AML-193 (cell line): ENCODE results near the gene EVX2.

Source experiments
- DNase-seq, 2 experiments: peaks; one replicate each; lab custom pipeline; 2025; lab: John Stamatoyannopoulos, UW

The EVX2 gene

DNA sequence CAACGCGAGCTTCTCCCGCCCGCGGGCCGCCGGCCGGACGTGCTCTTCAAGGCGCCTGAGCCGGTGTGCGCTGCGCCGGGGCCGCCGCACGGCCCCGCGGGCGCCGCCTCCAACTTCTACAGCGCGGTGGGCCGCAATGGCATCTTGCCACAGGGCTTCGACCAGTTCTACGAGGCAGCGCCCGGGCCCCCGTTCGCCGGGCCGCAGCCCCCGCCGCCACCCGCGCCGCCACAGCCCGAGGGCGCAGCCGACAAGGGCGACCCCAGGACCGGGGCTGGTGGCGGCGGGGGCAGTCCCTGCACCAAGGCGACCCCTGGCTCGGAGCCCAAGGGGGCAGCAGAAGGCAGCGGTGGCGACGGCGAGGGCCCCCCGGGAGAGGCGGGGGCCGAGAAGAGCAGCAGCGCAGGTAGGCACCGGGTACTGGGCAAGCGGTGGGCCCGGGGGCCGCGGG, 24.0 kb upstream of the EVX2 start:
- no peak for DNase-seq

DNA sequence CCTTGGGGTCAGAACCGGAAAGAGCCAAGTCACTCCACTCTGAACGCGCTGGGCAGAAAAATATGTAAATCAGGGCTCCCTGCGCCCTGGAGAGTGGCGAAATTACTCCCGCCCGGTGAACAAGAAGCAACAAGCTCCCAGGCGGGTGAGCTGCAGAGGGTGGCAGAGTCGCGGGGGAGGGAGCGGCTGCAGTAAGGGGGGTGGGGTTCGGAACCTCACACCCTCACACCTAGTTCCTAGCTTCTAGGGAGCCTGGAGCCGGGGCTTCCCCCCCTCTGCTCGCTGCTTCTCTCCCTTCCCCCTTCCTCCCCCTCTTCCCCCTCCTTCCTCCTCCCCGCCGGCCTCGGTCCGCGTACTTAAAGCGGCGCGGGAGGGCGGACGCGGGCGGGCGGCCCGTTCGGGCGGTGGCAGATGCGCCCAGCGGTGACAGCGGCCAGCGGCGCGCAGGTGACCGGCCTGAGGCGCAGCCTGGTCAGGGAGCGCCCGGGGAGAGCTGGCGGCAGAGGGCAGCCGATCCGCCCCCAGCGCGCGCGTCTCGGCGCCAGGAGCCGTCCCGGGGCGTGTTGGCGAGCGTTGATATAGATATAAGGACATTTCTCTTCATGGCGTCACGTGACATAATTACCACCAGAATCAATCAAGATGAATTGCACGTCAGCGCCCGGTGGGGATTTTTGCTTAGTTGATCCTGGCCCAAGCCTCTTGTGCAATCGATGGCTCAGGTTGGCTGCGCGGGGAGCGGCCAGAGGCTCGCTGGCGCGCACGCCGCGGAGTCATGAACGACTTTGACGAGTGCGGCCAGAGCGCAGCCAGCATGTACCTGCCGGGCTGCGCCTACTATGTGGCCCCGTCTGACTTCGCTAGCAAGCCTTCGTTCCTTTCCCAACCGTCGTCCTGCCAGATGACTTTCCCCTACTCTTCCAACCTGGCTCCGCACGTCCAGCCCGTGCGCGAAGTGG, 23.1 kb upstream of the EVX2 start, which contains the start of gene HOXD11:
Gene HOXD11, plus strand, starts transcription at position 700 of the 959 bp plus-strand sequence. Its CDS starts 76 bp downstream, at position 776.
- DNase-seq: no peak

DNA sequence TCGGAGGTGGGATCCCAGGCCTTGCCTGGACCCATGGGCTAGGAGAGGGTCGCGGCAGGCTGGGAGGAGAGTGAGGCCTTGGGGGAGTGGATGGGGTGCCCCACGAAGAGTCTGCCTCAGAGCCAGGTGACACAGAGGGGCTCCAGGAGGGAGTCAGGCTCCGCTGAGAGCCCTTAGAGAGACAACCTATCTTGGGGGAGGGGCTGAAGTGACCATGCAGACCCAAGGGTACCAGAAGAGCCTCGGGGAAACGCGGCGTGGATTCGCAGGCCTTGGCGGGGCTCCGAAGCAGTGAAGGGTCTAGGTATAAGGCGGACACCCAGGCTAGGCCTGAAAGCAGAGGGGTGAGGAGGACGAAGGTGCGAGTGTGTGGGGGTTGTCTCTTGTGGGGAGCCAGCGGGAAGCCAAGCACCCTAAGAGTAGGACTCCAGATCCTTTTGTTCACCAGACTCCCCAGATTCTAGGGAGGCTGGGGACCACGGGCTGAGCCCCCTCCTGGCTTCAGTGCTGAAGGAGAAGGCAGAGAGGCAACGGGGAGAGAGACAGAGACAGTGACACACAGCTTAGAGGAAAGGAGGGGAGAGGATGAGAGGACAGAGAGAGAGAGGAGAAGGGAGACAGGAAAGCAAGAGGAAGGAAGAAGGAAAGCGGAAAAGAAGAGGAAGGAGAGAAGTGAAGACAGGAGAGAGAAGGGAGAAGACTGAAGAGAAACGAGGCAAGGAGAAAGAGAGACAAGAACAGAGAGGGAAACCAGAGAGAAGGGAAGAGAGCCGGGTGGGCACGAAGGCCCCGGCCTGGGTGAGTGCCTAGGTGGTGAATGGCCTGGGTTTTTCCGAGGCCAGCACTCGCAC, 22.2 kb upstream of the EVX2 start:
- no peak for DNase-seq

DNA sequence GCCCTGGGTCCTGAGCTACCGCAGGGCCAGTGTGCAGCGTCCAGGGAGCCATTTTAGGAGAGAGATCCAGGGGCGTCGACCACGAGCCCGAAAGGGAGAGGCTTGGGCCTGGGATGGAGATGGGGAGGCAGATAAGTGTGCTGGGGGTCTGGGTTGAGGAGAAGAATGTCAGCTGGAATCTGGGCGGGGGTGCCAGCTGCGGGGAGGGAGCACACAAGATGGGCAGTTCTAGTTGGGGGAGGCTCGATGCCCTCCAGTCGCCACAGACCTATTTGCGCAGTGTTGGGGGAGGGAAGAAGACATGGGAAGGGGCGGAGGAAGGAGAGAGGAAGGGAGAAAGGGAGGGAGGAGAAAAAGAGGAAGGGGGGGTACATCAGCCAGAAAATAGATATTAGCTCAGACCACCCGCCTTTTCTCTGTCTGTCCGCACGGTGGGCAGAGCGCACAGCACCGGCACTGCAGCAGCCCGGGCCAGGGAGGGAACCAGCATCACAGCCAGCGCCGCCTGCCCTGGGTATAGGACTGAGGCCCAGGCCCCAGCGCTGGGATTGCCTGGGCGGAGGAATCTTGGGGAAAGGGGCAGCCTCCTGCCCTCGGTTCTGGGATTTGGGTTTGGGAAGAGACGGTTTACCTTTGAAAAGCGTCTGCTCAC, 21.4 kb upstream of the EVX2 start:
- DNase-seq: no peak

DNA sequence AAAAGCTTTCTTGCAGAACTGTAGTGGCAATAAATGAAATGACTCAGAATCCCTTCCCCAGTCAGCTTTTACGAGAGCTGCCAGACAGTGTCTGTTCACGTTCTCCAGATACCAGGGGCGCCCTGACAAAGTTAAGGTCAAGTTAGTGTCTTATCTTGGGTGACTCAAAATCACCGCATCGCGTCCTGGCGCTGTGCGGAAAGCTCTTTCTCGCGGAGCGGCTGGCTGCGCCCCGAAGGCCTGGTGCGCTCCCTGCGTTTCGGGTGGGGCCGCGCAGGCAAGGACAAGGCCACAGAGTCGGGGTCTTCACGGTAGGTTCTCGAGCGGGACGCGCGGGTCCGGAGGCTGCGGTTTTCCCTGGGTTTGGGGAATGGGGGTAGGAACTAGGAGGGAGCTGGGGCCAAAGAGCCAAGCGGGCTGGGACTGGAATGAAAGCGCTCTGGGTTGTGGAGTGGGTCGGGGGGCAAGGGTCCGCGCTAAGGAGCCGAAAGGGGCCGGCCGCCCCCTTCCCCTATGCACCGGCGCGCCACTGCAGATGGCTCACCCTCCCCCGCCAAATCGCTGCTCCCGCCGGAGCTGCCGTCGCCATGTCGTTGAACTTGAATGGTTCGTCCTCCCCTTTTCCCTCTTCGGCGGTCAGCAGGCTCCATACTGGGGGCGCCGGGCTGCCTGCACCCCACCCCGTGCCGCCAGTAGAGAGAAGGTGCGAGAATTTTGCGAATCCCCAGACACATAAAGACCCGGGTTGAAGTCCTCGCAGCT, 20.7 kb upstream of the EVX2 start:
- no peak for DNase-seq

DNA sequence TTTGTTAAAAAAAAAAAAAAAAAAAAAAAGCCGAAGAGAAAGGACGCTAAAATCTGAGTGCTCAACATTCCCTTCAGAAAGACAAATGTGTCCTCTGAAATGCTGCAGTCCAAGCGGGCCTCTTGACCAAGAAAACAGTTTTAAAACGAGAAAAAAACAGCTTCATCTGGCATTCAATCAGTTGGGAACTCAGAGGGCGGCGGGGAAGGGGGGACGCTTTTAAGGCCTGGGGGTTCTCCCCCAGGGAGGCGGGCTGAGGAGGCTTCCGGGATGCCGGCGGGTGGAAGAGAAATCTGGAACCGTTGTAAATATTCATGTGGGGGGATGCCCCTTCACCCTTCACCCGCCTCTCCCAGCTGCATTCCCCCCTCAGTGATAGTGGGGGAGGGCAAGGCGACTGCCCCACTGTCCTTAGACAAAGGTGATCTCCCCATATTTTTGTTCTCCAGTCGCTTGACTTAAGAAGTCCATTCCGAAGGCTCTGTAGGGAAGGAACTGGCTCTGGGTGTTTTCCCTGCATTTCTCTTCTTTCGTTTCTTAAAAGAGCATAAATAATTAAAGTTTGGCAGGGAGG, 20.1 kb upstream of the EVX2 start:
- no peak for DNase-seq

DNA sequence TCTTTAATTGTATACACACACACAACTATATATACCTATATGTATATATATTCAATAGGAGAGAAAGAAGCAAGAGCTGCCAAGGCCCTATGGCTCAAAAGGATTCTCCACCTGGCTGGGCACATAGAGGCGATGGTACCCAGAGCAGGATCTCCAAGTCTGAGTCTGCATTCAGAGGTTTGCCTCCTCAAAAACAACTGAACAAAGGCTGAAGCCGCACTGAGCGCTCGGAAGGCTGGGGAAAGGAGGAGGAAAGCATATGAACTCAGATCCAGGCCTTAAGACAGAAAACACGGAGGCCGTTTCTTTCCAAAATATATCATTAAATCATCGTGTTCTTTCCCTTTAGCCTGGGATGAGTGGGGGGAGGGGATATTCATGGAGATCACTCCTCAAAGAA, 19.4 kb upstream of the EVX2 start:
- DNase-seq: no peak

DNA sequence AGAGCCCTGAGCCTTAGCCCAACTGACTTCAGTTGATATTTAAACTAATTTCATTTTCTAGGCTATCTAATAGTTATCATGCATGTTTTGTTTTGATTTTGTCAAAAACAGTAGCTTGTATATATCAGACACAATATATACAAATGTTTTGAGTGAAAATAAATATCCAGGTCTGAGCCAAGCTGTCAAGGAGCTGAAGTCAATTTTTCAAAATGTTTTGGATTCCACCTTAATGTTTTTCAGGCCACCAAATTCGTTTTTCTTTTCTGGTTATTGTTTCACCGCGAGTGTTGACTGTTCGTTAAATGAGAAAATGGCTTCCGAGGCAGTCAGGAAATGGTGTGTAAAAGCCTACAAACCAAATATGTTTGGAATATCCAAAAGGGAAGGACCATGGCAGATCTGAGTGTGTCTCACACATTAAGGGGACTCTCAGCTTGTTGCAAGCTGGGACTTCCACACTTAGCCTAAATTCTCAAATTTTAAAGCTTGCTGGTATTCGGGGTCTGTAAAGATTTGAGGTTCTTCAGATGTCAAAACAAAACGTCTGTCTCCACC, 18.6 kb upstream of the EVX2 start:
- DNase-seq: no peak

DNA sequence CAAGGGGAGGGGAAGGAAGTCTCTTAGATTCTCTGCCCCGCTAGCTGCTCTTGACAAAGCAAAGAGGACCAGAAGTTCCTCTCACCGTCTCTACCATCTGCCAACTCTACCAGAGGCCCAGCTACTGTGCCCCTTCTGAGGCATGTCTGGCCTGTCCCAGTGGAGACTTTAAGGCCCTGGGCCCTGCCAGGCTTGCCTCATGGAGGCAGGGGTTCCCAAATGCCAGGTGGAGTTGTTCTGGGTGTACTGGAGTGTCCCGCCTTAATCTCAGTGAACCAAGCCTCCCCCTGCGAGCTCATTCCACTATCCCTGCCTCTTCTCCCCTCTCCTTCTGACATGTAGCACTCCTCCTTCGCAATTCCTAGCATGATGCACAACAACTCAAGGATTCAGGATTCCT, 18.1 kb upstream of the EVX2 start:
- no peak for DNase-seq

DNA sequence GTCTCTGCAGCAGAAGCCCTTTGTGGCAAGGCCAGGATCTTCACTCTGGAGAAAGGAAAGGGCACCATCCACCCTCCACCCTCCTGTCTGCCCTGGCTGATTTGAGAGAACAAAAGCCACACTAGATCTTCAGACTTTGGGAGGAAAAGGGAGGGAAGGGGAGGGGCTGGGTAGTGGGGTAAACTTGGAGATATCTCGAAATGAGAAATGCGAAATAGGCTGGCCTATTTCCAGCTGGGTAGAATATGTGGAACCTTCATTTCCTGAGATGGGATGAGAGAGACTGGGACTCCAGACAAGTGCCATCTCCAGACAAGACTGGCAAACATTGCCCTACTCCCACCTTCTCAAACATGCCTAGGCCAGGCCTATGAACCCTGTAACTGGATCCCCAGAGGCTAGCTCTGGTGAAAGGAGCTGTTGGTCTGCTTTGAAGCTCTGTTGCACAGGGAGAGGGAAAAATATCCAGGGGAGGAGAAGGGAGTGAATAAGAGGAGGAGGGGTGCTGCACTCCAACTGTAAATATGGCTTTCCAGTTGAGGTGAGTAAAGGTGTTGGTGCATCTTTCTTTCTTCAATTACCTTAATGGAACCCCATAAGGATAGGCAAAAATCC, 17.6 kb upstream of the EVX2 start:
- no peak for DNase-seq

DNA sequence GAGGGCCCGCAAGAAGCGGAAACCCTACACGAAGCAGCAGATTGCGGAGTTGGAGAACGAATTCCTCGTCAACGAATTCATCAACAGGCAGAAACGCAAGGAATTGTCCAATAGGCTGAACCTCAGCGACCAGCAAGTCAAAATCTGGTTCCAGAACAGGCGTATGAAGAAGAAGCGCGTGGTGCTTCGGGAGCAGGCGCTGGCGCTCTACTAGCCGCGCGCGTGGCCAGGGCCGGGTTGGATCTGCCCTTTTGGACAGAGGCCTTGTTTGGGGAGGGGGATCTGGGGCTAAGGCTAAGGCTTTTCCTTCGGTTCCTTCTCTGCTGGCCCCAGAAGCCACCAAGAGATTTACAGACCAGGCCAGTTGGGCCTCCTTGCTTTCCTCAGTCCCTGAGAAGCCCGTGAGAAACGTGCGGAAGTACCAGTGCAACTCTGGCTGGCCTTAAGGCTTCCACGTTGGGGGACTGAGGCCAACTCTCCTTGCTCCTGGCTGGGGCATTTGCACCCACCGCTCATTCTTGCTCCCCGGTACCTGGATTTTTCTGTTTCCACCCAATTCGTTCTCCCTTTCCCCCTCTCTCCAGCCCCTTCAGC, 16.9 kb upstream of the EVX2 start:
- no peak for DNase-seq

DNA sequence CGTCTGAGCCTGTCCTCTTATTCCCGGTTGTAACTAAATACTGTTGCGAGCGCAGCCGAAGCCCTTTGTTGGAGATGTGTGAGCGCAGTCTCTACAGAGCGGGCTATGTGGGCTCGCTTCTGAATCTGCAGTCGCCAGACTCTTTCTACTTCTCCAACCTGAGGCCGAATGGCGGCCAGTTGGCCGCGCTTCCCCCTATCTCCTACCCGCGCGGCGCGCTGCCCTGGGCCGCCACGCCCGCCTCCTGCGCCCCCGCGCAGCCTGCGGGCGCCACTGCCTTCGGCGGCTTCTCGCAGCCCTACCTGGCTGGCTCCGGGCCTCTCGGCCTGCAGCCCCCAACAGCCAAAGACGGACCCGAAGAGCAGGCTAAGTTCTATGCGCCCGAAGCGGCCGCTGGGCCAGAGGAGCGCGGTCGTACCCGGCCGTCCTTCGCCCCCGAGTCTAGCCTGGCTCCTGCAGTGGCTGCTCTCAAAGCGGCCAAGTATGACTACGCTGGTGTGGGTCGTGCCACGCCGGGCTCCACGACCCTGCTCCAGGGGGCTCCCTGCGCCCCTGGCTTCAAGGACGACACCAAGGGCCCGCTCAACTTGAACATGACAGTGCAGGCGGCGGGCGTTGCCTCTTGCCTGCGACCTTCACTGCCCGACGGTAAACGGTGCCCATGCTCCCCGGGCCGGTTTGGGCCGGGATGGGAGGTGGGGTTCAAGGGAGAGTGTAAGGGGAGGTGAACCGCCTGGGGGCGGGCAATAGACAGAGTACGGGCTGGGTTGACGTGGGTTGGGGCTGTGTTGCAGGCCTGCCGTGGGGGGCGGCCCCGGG, 16.2 kb upstream of the EVX2 start, which contains the start of gene HOXD12:
Gene HOXD12, plus strand, starts transcription at position 68 of the 819 bp plus-strand sequence. Its CDS starts 7 bp downstream, at position 75.
- no peak for DNase-seq

DNA sequence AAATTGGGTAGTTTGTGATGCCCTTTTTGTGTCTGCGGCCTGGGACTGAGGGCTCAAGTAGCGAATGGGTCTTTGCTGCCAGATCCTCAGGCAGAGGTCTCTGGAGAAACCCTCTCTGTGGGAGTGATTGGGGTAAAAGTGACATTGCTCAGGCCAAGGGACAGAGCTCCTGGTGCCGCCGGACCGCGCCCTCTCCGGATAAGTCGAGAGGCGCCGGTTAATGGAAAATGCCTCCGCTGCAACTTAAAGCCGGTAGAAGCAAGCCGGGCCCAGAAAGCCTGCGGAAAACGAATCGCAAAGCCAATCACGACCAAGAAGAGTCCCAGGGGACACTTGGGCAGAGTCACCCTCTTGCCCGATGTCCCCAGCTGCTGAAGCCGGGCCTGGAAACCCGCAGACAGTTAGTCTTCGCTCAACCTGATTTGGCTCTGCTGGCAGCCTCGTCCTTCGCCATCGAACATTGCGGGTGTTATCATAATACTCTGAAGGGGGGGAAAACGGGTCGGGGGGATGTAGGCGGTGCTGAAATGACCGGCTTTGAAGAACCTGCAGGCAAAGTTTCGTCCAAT, 15.5 kb upstream of the EVX2 start:
- no peak for DNase-seq

DNA sequence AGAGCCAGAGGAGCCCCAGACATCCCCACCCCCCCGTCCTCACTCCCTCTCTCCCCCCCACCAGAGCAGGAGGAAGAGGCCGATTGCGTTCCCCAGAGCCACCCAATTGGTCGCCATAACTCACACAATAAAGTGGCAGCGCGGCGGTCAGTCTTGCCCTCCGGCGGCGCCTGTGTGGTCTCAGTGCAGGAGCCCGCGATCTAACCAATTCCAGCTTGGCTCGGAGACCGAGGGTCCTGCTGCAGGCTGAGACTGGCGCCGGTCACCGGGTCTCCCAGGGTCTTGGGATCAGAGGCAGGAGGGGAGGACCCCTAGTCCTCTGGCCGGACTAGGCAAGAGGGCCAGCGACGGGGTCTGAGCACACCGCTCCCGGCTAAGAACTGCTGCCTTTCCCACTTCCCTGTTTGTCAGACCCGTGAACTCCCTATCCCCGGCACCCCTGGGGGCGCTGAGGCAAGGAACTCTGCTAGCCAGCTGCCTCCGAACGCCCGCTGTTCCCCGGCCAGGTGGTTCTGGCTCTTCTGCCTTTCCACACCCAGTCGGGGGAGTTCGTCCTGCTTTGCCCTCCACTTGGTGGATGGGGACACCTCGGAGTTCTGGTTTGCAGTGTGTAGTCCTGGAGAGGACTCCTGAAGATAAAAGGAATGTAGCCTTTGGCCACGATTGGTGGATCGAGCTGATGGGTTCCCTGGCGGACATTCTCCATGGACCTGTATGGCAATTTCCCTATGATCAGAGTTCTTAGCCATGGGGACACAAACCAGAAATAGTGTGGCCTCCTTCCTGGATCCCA, 14.8 kb upstream of the EVX2 start:
- DNase-seq: no peak

DNA sequence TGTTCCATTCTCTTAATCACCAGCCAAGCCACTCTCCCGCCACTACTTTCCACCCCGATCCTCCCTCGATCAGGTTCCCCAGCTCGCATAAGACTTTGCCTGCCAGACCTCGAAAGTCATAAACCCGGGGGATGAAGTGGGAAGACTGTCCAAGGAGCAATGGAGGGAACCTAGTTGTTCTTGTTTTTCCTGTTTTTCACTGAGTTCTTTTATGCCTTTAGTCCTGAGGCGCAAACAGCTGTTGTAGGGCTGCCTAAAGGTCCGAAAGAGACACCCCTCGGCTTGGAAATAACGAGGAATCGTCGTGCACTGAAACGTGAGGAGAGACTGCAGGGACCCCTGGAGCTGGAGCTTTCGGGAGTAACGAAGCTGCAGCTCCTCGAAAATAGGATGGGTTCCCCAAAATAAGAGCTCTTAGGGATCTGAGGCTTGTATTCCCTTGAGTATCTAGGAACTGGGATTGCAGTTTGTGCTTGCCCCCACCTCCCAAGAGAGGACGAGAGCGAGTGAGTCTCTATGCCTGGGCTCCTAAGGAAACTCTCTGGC, 14.1 kb upstream of the EVX2 start:
- DNase-seq: no peak

DNA sequence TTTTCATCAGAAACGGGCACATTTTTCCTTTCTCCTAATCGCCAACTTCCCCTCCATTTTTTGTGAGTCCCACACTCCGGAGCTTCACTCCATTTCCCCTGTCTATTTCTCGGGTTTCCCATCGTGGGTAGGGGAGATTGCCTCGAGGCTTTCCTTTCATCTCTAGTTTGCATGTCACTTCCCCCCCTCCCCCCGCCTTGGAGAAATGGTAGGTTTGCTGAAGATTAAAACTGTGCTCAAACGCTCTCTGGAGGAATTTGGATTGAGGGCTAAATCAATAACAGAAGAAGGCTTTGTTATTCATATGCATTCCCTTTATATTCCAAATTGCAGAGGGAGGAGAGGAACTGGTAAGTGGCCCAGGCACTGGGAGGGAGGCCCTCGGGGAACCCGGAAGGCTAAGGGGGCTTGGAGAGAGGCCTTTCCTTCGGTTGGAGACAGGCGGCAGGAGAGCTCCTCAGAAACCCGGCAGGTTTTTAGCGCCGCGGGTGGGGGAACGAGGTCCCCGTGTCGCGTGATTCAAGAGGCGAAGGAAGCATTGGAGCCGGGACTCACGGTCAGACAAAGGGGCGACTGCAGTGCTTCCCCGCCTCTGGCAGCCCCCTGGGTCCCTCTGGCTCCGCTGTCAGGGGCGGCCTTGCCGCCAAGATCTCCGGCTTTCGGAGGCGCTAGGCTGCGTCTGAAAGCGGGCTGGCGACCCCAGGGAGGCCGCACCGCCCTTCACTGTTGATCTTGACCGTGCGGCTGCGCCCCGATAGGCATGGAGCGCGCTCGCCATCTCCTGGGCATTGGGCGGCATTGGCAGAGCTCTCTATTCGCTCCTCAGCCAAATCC, 13.4 kb upstream of the EVX2 start:
- peak; percentile 53 to 67 for DNase-seq
